GM12878 (cell line): ENCODE results near the gene RDM1.

Experiments used
- CBX3 ChIP-seq: fragments of 200-600 bp; sonication (generic); IDR thresholded peaks from 2 replicates; pipeline ENCODE4 v1.6.1; 2016; ENCODE audit warnings: low read depth, borderline replicate concordance
- FOS ChIP-seq: IDR thresholded peaks from 3 replicates; pipeline ENCODE4 v1.6.1; 2011; ENCODE audit warnings: borderline replicate concordance; ENCODE audit not compliant: insufficient read length; ENCODE audit errors: extremely low read depth
- GATAD2B ChIP-seq: fragments of 450-650 bp; conservative IDR thresholded peaks from 2 replicates; pipeline ENCODE4 v1.6.1; 2017; ENCODE audit warnings: low read depth, mild to moderate bottlenecking, moderate library complexity
- POLR2A ChIP-seq: IDR thresholded peaks from 2 replicates; pipeline ENCODE4 v1.6.1; 2011; ENCODE audit warnings: low read depth, mild to moderate bottlenecking, low read length
- RFX5 ChIP-seq: IDR thresholded peaks from 2 replicates; pipeline ENCODE4 v1.6.1; 2011; ENCODE audit warnings: low read depth, low read length, improper control_type of control experiment
- SIX5 ChIP-seq: IDR thresholded peaks from 2 replicates; pipeline ENCODE4 v1.6.1; 2011; ENCODE audit warnings: mild to moderate bottlenecking, low read depth, low read length, moderate library complexity; ENCODE audit not compliant: severe bottlenecking
- SRF ChIP-seq, 2 experiments: IDR thresholded peaks; 2 replicates each; pipeline ENCODE4 v1.6.1; 2011; ENCODE audit warnings: low read depth in 2 of 2, low read length in 2 of 2, mild to moderate bottlenecking in 1 of 2, moderate library complexity in 1 of 2
- SUPT20H ChIP-seq: IDR thresholded peaks from 2 replicates; pipeline ENCODE4 v1.6.1; 2011; ENCODE audit warnings: low read depth, mild to moderate bottlenecking, low read length, moderate library complexity, borderline replicate concordance; ENCODE audit not compliant: control insufficient read depth
- TF ChIP-seq, protein P1 (sequence below), 3 experiments: IDR thresholded peaks in 2 of 3; conservative IDR thresholded peaks in 1 of 3; 2 replicates each; pipeline ENCODE4 v1.5.1; 2011; ENCODE audit warnings: low read depth in 3 of 3, low read length in 3 of 3, mild to moderate bottlenecking in 3 of 3, control low read depth in 2 of 3, moderate library complexity in 2 of 3, inconsistent platforms in 1 of 3, mixed read lengths in 1 of 3; ENCODE audit not compliant: control insufficient read depth in 2 of 3, insufficient read depth in 1 of 3; ENCODE audit errors: extremely low read depth in 1 of 3
- TF ChIP-seq, protein P2 (sequence below): fragments of 450-650 bp; formaldehyde crosslinking; IDR thresholded peaks from 2 replicates; pipeline ENCODE4 v1.4.0; 2020; ENCODE audit warnings: mild to moderate bottlenecking, moderate library complexity
- TF ChIP-seq, protein P3 (sequence below): fragments of 450-650 bp; IDR thresholded peaks from 2 replicates; pipeline ENCODE4 v1.6.1; 2016; ENCODE audit warnings: mild to moderate bottlenecking, moderate library complexity, borderline replicate concordance

DNA sequence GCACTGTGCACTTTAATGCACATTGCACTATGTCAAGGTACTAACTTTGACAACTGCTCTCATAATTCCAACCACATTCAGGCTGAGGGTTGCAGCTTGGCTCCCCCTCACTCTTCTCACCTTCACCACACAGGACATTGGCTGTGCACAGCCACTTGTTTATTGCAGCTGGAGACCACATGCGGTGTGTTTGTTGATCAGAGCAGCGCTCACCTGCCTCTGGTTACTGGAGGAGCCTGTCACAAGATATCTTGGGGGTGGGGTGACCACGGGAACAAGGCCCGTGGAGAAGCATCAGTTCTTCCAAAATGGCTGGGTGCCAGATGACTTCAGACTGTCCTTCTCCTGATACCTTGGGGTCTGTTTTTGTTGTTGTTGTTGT, 39.8 kb downstream of the RDM1 start:
- TF ChIP-seq SUPT20H (no peak), RFX5 (no peak), CBX3 (no peak), SRF (IDR thresholded peaks at IDR 0.05; ENCODE audit: low read depth in 2 of 2, low read length in 2 of 2) (no peak), SIX5 (no peak), POLR2A (no peak), GATAD2B (no peak), FOS (no peak)
- TF ChIP-seq, protein P1, sequence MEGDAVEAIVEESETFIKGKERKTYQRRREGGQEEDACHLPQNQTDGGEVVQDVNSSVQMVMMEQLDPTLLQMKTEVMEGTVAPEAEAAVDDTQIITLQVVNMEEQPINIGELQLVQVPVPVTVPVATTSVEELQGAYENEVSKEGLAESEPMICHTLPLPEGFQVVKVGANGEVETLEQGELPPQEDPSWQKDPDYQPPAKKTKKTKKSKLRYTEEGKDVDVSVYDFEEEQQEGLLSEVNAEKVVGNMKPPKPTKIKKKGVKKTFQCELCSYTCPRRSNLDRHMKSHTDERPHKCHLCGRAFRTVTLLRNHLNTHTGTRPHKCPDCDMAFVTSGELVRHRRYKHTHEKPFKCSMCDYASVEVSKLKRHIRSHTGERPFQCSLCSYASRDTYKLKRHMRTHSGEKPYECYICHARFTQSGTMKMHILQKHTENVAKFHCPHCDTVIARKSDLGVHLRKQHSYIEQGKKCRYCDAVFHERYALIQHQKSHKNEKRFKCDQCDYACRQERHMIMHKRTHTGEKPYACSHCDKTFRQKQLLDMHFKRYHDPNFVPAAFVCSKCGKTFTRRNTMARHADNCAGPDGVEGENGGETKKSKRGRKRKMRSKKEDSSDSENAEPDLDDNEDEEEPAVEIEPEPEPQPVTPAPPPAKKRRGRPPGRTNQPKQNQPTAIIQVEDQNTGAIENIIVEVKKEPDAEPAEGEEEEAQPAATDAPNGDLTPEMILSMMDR (IDR thresholded peaks at IDR 0.05 in 2 of 3, conservative IDR thresholded peaks at IDR 0.05 in 1 of 3; ENCODE audit: control insufficient read depth in 2 of 3, extremely low read depth in 1 of 3, insufficient read depth in 1 of 3, low read depth in 3 of 3, low read length in 3 of 3), result no peak
- TF ChIP-seq, protein P2, sequence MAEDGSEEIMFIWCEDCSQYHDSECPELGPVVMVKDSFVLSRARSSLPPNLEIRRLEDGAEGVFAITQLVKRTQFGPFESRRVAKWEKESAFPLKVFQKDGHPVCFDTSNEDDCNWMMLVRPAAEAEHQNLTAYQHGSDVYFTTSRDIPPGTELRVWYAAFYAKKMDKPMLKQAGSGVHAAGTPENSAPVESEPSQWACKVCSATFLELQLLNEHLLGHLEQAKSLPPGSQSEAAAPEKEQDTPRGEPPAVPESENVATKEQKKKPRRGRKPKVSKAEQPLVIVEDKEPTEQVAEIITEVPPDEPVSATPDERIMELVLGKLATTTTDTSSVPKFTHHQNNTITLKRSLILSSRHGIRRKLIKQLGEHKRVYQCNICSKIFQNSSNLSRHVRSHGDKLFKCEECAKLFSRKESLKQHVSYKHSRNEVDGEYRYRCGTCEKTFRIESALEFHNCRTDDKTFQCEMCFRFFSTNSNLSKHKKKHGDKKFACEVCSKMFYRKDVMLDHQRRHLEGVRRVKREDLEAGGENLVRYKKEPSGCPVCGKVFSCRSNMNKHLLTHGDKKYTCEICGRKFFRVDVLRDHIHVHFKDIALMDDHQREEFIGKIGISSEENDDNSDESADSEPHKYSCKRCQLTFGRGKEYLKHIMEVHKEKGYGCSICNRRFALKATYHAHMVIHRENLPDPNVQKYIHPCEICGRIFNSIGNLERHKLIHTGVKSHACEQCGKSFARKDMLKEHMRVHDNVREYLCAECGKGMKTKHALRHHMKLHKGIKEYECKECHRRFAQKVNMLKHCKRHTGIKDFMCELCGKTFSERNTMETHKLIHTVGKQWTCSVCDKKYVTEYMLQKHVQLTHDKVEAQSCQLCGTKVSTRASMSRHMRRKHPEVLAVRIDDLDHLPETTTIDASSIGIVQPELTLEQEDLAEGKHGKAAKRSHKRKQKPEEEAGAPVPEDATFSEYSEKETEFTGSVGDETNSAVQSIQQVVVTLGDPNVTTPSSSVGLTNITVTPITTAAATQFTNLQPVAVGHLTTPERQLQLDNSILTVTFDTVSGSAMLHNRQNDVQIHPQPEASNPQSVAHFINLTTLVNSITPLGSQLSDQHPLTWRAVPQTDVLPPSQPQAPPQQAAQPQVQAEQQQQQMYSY (CRISPR knock-in tag), result no peak
- TF ChIP-seq, protein P3, sequence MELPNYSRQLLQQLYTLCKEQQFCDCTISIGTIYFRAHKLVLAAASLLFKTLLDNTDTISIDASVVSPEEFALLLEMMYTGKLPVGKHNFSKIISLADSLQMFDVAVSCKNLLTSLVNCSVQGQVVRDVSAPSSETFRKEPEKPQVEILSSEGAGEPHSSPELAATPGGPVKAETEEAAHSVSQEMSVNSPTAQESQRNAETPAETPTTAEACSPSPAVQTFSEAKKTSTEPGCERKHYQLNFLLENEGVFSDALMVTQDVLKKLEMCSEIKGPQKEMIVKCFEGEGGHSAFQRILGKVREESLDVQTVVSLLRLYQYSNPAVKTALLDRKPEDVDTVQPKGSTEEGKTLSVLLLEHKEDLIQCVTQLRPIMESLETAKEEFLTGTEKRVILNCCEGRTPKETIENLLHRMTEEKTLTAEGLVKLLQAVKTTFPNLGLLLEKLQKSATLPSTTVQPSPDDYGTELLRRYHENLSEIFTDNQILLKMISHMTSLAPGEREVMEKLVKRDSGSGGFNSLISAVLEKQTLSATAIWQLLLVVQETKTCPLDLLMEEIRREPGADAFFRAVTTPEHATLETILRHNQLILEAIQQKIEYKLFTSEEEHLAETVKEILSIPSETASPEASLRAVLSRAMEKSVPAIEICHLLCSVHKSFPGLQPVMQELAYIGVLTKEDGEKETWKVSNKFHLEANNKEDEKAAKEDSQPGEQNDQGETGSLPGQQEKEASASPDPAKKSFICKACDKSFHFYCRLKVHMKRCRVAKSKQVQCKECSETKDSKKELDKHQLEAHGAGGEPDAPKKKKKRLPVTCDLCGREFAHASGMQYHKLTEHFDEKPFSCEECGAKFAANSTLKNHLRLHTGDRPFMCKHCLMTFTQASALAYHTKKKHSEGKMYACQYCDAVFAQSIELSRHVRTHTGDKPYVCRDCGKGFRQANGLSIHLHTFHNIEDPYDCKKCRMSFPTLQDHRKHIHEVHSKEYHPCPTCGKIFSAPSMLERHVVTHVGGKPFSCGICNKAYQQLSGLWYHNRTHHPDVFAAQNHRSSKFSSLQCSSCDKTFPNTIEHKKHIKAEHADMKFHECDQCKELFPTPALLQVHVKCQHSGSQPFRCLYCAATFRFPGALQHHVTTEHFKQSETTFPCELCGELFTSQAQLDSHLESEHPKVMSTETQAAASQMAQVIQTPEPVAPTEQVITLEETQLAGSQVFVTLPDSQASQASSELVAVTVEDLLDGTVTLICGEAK, result no peak
